NAMALWA (cell line): Measurements from ENCODE around the gene CTDP1.
"Not testable (repeated sequence)": the region's sequence is repeated elsewhere in the genome, so short reads cannot be mapped to it uniquely, and the experiment has no call there.

ENCODE experiments used
- DNase-seq: peaks from one replicate; pipeline ENCODE4 v3.0.0-alpha.2; 2015; ENCODE audit warnings: low spot score

The CTDP1 gene

DNA sequence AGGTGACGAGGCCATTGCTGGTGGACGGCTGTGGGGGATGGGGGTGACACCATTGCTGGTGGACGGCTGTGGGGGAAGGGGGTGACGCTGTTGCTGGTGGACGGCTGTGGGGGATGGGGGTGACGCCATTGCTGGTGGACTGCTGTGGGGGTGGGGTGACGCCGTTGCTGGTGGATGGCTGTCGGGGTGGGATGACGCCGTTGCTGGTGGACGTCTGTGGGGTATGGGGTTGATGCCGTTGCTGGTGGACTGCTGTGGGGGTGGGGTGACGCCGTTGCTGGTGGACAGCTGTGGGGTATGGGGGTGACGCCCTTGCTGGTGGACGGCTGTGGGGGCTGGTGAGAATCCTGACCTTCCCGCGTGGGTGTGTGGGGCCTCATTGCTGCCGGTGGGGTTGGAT, 47.1 kb downstream of the CTDP1 start:
- no peak for DNase-seq

DNA sequence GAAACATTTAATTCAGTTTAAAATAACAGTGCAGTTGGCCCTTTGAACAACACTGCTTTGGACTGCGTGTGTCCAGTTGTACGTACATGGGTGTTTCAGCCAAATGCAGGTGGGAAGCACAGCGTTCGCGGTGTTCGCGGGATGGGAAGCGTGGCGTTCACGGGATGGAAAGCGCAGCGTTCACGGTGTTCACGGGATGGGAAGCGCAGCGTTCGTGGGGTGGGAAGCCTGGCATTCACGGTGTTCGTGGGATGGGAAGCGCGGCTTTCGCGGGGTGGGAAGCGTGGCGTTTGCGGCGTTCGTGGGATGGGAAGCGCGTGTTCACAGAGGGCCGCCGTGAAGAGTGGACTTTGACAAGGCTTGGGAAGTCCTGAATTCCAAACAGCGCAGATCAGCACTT, 47.6 kb downstream of the CTDP1 start:
- no peak for DNase-seq

DNA sequence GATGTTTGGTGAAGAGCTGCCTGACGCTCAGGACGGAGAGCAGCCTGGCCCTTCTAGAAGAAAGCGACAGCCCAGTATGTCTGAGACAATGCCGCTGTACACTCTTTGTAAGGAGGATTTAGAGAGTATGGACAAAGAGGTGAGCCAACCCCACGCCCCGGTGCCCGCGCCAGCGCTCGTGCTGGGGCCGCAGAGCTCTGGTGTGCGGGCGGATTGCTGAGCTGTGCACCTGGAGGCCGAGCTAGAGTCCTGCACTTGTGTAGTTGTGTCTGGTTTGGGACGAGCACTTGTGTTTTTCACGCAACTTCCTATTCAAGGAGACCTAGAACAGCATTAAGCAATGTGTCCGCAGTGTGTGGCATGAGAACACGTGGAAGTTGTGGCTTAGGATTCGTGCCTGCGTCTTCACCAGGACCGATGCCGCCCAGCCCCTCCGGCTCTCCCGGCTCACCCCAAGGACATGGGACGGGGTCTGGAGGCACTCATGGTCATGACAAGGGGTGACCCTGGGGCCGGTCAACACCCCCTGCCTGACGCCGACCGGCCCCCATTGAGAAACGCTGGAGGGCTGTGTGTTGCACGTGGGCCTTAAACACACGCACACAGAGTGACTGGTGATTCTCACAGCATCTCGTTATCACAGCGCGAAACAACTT, 49.5 kb downstream of the CTDP1 start:
- DNase-seq: no peak

DNA sequence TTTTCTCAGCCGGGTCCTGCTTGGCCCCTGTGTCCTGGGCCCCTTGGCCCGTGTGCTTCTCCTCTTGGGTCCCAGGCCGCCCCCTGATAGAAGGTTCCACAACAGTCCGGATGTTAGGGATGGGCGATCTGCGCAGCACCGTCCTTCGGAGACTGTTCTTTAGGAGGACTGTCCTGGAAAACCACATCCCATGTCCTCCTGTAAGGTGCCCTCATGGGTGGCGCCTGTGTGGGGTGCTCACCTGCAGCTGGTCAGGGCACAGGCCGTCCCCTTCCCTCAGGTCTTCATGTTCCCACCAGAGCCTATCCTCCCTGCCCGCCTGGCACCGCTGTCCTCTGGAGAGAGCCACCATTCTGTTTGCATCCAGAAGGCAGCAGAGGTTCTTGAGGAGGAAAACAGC, 50.0 kb downstream of the CTDP1 start:
- no peak for DNase-seq

DNA sequence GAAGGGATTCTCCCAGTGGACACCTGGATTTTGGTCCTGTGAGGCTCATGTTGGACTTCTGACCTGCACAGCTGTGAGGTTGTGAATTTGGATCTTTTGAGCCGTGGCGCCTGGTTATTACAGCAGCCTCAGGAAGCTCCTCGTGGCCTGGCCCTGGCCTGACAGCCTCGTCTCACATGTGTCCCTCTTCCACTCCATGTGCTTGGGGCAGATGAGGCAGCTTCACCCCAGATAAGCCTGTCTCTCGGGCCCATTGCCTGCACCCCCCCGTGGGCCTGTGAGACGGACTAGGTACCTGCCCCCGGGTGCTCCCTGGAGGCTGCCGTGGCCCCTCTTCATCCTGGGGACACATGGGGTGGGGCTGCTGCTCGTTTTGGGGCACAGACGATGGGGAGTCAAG, 51.2 kb downstream of the CTDP1 start:
- no peak for DNase-seq

- DNase-seq: not testable (repeated sequence)
These were observed 52.5 kb downstream of the CTDP1 start for GRCh38 chr18:79731881-79732720.

DNA sequence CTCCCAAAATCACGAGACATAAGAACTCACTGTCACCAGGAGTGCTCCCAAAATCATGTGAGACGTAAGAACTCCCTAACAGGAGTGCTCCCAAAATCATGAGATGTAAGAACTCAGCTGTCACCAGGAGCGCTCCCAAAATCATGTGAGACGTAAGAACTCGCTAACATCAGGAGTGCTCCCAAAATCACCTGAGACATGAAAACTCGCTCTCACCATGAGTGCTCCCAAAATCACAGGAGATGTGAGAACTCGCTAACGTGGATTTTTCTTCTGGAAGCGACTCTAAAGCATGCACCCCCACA, 53.1 kb downstream of the CTDP1 start:
- DNase-seq: no peak

- no peak for DNase-seq
These were observed 53.6 kb downstream of the CTDP1 start for GRCh38 chr18:79733135-79733701.

- no peak for DNase-seq
These were observed 54.6 kb downstream of the CTDP1 start for GRCh38 chr18:79733986-79734770.

GRCh38 chr18:79735071-79735980, 55.7 kb downstream of the CTDP1 start:
- DNase-seq: no peak

GRCh38 chr18:79736230-79736629, 56.6 kb downstream of the CTDP1 start:
- no peak for DNase-seq

DNA sequence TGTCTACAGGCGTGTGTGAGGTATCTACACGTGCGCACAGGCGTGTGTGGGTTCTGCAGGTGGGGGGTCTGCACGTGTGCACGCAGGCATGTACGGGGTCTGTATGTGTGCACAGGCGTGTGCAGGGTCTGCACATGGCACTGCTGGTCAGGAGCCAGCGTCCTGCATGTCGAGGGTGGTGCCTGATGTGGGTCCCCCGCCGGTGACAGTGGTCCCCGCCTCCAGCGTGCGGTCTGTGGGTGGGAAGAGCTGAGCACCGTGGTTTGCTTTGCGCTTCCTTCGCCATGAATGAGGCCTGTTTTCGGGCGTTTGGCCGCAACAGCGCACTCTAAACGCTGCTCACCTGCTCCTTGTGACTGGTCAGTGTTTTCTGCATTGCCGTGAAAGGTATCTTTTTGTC, 57.2 kb downstream of the CTDP1 start:
- no peak for DNase-seq

DNA sequence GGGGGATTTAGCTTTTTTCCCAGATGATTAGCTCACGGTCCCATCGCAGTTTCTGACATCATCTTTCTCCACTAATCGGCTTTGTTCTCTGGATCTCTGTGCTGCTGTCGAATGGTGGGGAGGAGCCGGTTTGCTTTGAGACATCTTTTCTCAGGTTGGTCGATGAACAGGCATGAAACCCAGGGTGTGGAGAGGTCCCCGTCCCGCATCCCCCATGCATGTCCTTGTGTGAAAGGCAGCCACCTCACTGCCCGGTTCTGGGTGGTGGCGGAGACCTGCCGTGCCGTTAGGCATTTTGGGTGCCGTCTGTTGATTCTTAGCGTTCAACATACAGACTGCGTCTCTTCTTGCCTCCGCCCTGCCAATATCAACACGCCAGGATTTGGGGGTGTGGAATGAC, 57.8 kb downstream of the CTDP1 start:
- DNase-seq: no peak

DNA sequence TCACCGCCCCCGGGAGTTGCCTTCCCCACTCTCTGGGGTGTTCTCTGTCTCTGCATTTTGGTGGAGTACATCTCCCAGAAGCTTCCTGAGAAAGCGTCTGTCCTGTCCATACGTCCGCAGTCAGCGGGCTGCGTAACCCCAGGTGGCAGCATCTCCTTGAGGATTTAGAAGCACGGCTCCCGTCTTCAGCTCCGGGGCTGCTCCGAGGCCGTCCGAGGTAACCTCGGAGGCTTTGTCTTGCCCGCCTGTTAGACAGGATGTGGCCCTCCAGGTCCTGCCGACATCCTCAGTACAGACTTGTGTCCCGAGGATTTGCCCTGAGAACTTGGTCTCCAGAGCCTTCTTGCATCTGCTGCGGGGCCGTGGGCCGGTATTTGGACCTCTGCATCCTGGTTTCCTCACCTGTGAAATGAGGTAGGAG, 58.4 kb downstream of the CTDP1 start:
- no peak for DNase-seq

DNA sequence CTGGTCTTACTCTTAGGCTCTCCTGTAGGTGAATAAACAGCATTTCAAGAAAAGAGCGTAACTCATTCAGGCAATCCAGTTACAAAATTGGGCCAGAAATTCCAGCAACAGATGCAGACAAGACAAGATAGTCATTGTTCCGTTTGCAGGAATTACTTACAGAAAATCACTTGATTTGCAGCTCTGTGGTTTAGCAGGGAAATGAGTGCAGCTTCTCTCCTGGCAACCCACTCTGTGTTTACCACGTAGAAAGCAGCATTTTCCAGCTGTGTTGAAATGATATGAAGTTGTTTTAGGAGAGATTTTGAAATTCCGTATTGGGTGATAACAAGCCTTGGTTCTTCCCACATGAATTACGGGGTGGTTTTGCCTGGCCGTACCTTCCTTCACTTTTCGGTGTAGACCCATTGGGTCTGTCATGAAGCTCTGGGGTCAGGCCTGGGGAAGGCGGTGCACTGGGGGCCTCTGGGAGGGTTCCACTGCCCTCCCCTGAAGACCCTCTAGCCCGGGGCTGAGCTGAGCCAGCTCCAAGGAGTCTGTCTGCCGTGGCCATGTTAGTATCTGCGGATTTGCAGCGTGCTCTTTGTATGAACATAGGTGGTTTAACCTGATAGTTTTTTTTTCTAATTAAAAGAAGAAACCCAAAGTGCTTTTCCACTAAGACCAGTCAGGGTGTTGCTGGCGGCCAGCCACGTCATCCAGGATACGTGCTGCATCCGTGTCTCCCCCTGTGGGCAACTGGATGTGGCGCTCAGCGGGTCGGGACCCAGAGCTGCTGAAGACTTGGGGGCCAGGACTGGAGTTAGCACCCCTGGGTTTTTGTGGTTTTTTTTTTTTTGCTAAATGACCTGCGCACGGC, 59.2 kb downstream of the CTDP1 start:
- DNase-seq: no peak

- DNase-seq: no peak
These were observed 59.8 kb downstream of the CTDP1 start for GRCh38 chr18:79739440-79739778.

- DNase-seq: not testable (repeated sequence)
These were observed 60.4 kb downstream of the CTDP1 start for GRCh38 chr18:79740047-79740446.

DNA sequence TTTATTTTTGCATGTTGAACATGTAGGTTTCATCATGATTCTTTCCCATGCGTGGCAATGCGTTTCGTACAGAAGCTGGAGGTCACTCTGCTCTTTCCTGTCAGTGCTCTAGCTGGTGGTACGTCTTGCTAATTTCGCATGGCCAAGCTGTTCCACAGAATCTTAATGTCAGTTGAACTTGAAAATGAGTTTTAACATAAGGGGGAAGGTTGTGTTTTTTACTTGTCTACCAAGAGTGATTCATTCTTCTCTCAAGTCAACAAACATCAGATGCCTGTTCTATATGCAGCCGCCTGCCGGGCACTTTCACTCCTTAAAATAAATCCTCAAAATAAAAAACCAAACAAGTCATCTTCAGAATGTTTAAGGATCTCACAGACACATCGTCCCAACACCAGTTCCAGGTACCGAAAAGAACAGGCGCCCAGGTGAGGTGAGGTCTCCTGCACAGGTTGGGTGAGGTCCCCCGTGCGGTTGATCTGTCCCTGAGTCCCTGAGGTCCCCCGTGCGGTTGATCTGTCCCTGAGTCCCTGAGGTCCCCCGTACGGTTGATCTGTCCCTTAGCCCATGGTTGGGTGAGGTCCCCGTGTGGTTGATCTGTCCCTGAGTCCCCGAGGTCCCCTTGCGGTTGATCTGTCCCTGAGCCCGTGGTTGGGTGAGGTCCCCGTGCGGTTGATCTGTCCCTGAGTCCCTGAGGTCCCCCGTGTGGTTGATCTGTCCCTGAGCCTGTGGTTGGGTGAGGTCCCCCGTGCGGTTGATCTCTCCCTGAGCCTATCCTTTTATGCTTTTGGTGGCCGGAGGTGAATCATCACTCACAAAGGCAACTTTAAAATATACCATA, 61.1 kb downstream of the CTDP1 start:
- no peak for DNase-seq

- no peak for DNase-seq
These were observed 61.7 kb downstream of the CTDP1 start for GRCh38 chr18:79741362-79741700.

DNA sequence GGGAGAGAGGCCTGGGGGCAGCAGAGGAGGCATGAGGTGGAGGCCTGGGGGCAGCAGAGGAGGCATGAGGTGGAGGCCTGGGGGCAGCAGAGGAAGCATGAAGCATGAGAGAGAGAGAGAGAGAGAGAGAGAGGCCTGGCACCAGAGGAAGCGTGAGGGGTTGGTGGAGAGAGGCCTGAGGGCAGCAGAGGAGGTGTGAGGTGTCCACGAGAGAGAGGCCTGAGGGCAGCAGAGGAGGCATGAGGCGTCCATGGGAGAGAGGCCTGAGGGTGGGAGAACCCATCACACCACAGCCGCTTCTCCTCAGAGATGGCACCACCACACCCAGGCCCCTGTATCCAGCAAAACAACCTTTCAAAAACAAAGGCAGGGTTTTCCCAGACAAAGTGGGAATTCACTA, 62.5 kb downstream of the CTDP1 start:
- DNase-seq: no peak
